Vagina (tissue), 2 donors: ENCODE data around the gene ARHGEF38.

ENCODE experiments used
- CTCF ChIP-seq, 3 experiments: fragments of 450-650 bp in 2 of 3; fragments of 200-600 bp in 1 of 3; sonication (generic) in 1 of 3; IDR thresholded peaks; one replicate each; pipeline ENCODE4 v1.5.1; 2017 to 2019; ENCODE audit warnings: antibody characterized with exemption in 3 of 3, mild to moderate bottlenecking in 2 of 3, moderate library complexity in 2 of 3
- POLR2AphosphoS5 ChIP-seq, 2 donors: sonication (generic); formaldehyde crosslinking; IDR thresholded peaks; one replicate each; pipeline ENCODE4 v1.9.0; 2017; ENCODE audit warnings: antibody characterized with exemption in 2 of 2, mild to moderate bottlenecking in 2 of 2, low read depth in 1 of 2; ENCODE audit not compliant: insufficient read depth in 1 of 2

GRCh38 chr4:105600951-105601350 is 48.5 kb downstream of the ARHGEF38 start:
- TF ChIP-seq CTCF (IDR thresholded peaks at IDR 0.05) (no peak), POLR2AphosphoS5 (IDR thresholded peaks at IDR 0.05; ENCODE audit: insufficient read depth in 1 of 2, low read depth in 1 of 2) (no peak)
